NCI-H2081 (cell line): ENCODE measurements around the gene IL15.
"Not testable (repeated sequence)": the region's sequence is repeated elsewhere in the genome, so short reads cannot be mapped to it uniquely, and the experiment has no call there.

Experiments
- DNase-seq, 2 experiments: peaks; one replicate each; lab custom pipeline; 2025; lab: John Stamatoyannopoulos, UW

IL15 gene

DNA sequence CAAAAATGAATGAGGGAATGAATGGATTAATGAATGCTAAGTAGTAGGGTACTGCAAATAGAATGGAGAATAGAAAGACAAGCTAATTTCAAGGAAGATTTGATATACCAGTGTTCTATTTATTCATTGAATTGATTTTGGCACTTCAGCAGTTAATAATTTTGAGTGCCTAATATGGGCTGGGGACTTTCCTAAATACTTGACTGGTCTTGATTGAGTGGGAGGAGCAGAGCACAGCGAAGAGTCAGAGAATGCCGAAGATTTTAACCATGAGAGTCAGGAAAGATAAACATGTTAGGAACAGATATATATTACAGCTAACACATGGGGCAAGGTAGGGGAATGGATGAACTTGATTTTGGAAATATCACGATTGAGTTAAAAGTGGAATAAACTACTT is 10.6 kb downstream of the IL15 start:
- no peak for DNase-seq

DNA sequence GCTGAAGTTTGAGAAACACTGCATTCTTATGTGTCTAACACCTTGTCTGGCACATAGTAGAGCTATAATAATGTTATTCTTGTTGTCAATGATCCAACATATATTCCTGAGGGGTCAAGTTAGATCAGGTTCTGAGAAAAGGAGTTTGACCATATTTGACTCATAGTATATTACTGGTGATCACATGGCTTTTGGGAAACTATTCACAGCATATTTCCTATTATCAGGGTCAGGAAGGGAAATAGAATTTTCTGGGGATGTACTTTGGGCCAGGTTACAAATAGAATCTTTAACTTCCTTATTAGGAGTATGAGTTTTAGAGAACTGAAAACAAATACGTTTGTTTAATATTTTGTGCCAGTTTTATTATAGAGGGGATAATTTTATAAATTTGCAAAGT is 11.6 kb downstream of the IL15 start:
- DNase-seq = no peak

DNA sequence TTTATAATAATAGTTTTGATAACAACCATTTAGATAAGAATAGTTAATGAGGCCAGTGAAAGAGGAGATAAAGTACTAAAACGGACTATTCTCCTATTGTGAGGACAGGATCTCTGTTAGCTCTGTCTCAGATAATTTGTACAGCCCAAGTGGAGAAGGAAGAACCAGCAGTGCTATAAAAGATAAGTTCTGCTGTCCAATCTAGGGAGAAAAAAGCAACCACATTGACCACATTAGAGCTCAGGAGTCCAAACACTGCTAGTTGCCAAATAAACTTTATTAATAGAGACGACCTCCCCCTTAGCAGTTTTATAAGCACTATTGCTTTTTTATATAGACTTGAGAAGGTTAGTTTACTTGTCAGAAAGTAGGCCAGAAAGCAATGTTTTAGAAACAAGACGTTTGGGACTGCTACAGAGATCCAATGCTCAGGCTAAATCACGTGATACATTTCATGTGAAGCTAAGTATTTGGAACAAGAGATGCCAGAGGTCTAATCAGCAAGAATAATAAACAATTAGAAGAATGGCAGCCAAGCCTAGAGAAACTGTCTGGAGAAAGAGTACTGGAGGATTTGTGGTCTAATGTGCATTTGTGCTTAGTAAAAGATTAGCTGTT is 15.9 kb downstream of the IL15 start:
- no peak for DNase-seq

DNA sequence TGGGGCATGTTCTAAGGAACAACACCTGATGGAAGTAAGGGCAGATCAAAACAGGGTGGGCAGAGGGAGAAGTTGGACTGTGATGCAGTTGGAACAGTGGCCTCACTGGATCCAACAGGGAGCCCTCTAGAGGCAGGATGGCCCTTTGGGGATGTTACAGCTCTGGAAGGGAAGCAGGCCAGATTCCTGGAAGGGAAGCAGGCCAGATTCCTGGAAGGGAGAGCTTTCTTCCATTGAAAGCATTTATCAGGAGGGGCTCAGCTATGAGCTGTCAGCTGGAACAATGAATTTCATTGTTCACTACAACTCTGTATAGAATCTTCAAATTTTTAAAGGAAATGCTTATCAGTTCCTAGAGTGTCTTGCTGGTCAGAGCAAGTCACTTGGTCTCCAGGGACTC is 17.7 kb downstream of the IL15 start:
- DNase-seq = no peak

DNA sequence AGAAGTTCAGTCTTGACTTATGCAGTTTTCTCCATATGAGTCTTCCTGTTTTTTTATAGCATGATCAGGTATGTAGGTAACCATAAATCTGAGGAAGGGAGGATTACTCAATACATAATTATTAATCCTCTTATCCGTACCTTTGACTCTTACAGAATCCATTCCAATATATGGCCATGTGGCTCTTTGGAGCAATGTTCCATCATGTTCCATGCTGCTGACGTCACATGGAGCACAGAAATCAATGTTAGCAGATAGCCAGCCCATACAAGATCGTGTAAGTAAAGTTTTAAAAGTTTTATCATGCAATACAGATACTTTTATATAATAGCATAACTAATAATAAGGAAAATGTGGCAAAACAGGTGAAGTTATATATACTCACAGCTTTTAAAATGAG is 19.6 kb downstream of the IL15 start:
- no peak for DNase-seq

DNA sequence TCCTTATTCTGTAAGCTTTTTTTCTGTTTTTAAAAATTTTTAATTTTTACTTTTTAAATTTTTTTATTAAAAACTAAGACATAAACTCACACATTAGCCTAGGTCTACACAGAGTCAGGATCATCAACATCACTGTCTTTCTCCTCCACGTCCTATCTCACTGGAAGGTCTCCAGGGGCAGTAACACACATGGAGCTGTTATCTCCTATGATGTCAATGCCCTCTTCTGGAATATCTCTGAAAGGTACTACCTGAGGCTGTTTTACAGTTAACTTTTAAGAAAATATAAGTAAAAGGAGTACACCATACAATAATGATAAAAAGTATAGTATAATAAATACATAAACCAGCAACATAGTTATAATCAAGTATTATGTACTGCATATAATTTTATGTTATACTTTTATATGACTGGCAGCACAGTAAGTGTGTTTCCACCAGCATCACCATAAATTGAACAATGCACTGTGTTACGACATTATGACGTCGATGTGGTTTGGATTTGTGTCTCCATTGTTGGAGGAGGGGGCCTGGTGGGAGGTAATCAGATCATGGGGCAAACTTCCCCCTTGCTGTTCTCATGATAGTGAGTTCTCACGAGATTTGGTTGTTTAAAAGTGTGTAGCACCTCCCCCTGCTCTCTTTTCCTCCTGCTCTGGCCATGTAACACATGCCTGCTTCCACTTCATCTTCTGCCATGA is 21.3 kb downstream of the IL15 start:
- DNase-seq = no peak

DNA sequence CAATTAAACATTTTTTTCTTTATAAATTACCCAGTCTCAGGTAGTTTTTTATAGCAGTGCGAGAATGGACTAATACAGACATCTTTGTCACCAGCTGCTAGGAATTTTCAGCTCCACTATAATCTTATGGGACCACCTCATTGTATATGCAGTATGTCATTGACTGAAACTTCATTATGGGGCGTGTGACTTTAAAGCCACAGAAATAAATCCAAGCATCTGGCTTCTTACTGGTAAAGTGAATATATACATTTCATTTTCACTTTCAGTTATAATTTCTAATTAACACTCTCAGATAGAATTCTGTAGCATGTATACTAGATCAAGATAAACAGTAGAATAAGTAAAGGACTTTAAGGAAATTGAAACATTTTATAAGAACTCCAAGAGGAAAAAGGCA is 21.9 kb downstream of the IL15 start:
- no peak for DNase-seq

DNA sequence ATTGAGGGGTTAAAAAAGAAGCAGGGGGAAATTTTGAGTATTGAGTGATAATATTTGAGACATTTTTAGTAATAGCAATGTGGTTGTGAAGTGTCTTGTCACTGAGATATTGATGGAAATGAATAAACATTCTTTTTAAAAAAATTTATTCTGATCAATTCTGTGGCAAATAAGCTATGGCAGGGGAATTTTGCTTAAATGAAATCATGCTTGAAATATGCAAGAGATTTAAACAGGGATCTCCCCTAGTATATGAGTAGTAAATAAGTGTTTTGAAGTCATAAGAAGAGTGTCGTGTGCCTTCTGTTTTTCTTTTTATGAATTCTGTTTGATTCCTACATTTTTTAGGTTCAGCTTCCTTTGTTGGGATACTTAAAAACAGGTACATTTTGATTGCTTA is 23.2 kb downstream of the IL15 start:
- DNase-seq = no peak

DNA sequence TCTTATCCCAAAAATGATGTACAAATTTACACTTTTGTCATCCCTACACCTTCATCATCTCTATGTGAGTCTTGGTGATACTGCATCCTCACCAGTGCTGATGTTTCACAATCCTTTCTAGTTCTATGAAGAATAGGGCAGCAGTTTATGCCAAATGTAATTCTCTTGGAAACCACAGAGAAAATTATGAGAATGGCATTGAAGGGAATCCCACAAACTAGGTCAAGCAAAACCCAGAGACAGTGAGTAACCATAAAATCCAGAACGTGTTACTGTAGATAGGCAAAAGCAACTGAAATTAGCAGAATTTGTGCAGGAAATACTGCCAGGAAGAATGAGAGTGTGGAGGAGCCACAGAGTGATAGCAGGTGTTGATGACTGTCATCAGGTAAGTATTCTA is 24.5 kb downstream of the IL15 start:
- no peak for DNase-seq

DNA sequence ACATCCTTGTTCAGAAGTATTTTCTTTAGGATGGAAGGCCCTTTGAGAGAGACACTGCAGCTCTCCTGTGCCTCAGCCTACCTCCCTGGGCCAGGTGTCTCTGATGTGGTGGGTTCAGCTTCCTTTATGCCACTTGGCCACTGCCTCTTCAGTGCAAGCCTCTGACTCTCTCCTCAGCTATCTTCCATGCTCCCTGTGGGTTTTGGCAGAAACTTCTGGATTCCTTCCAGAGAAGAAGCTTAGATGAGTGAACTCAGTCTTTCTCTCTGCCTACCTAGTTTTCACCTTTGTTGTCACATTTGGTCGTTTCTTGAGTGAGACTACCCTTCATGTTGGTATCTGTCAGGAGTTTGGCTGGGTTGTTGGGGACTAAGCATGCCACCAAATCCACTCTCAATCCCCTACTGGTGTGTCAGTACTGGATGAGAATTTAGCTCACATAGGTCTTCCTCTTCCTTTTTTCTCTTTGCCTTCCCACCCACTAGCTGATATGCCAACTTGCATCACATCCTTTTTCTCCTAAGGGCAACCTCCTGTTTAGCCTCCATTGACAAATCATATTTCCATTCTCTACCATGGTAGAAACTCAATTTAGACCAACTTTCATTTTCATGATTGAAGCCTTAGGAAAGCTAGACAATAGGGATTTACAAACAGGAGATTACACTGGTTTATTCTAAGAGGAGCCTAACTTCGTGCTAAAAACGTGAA is 32.0 kb downstream of the IL15 start:
- DNase-seq = no peak

DNA sequence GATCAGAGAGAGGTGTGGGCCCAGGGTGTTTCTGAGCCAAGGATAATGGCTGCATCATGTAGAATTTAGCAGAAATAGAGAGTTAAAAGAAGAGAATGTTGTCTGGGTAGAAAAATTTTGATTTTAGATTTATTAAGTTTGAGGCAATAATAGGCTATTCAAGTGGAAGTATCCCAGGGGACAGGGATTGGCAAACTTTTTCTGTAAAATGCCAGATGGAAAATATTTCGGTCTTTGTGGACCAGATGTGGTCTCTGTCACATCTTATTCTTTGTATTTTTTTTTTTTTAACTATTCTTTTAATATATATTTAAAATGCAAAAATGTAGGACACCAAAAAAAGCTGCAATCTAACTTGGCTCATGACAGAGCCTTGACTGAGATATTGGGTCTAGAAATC is 33.1 kb downstream of the IL15 start:
- no peak for DNase-seq

DNA sequence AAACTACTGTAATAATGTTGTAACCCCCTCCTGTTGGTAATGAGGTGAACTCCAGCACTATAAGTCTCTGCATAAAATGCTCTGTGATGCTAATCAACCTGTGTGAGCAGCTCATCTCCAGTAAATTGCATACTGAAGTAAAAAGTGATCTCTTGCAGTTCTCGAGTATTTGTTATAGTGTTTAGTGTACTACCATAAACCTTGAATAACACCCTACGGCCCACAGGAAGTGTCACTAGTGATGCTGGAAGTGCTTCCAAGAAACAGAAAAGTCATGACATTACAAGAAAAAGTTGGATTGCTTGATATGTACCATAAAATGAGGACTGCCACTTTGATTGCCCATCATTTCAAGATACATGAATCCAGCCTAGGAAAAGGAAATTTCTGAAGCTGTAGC is 39.0 kb downstream of the IL15 start:
- DNase-seq = no peak

DNA sequence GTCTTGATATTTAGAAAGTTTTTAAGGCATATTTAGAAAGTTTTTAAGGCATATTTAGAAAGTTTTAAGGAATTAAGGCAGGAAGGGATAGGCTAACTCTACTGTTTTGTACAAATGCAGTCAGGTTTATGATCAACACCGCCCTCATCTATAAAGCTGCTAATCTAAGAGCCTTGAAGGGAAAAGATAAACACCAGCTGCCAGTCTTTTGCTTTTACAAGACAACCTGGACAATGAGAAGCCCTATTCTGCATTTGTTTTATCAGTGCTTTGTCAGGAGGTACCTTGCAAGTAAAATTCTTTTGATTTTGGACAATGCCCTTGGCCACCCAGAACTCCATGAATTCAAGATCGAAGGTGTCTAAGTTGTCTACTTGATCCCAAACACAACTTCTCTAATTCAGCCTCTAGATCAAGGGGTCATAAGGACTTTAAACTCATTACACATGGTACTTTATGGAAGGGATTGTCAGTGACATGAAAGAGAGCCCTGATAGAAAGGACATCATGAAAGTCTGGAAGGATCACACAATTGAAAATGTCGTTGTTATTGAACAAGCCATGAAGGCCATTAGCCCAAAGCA is 39.8 kb downstream of the IL15 start:
- no peak for DNase-seq

DNA sequence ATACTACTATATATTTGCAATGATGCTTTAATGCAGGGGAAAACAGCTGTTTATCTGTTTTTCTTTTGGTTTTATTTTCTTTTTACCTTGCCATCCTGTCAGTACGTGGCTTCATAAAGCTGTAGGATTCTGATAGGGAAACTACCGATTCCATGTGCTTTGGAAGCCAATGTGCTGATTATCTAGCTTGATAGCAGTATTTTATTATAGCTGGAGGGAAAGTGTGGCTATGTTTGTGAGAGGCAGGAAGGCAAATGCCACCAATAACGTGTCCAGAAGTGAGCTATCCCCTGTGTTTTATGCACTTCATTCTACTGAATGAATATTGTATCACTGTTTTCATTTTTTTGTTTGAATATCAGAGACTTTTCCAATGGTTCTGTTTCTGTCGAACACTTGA is 43.7 kb downstream of the IL15 start:
- no peak for DNase-seq

DNA sequence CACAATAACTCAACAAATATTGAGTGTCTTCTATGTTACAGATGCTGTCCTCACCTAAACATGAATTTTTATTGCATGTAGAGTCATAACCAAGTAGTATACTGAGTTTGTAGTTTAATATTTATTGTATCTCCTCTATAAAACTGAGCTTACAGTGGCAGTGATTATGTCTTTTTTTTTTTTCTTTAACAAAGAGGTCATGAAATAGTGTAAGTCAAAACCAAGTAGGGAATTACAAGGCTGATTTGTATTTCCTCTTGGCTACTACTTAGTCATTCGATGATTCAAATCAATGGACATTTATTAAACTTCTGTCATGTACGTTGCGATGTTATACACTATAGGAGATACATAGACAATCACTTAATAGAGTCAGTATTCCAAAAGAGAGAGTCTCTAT is 48.4 kb downstream of the IL15 start:
- DNase-seq = no peak

DNA sequence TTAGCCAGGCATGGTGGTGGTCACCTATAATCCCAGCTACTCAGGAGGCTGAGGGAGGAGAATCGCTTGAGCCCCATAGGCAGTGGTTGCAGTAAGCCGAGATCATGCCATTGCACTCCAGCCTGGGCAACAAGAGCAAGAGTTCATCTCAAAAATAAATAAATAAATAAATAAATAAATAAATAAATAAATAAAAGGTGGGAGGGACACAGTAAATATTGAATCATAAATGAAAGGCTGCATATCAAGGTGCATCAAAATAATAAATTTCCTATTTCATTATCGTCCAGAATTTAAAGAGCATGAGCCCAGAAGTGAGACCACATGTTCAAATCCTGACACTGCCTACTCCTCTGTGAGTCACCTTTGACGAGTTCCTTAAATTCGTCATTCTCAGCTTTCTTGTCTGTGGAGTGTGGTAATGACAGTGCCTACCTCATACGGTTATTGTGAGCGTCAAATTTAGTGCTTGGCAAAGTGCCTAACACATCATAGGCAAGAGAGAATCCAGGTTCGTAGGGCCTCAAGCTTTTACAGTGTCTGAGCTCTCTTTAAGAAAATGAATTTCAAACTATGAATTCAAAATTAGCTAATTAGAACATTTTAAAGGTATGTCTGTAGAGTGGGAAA is 49.9 kb downstream of the IL15 start:
- DNase-seq = peak in 1 of 2 experiments; percentile 1

DNA sequence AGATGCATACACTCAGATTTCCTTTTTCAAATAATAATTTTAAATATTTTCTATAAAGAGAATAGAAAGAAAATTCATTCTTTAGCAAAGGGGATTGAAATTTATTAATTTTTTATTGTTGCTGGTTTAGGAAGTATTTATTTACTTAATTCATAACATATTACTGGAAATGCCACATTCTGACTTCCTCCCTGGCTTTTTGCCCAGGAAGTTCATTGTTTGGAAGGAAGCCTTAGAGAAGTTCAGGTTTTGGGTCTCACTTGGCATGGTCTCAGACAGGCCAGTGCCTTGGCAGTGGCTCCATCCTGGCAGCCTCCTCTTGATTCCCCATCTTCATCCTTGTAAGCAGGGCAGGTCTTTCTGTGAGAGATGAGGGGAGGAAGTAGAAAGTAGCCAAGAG is 50.5 kb downstream of the IL15 start:
- DNase-seq = no peak

DNA sequence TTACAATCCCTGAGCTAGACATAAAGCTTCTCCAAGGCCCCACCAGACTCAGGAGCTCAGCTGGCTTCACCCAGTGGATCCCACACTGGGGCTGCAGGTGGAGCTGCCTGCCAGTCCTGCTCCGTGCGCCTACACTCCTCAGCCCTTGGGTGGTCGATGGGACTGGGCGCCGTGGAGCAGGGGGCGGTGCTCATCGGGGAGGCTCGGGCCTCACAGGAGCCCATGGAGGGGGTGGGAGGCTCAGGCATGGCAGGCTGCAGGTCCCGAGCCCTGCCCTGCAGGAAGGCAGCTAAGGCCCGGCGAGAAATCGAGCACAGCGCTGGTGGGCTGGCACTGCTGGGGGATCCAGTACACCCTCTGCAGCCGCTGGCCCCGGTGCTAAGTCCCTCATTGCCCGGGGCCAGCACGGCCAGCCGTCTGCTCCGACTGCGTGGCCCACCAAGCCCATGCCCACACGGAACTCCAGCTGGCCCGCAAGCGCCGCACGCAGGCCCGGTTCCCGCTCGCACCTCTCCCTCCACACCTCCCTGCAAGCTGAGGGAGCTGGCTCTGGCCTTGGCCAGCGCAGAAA is 53.4 kb downstream of the IL15 start:
- not testable (repeated sequence) for DNase-seq

DNA sequence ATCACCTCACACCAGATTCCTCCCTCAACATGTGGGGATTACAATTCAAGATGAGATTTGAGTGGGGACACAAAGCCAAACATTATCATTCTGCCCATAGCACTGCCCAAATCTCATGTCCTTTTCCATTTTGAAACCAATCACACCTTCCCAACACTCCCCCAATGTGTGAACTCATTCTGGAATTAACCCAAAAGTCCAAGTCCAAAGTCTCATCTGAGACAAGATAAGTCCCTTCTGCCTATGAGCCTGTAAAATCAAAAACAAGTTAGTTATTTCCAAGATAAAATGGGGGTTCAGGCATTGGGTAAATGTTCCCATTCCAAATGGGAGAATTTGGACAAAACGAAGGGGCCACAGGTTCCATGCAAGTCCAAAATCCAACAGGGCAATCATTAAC is 54.9 kb downstream of the IL15 start:
- not testable (repeated sequence) for DNase-seq

DNA sequence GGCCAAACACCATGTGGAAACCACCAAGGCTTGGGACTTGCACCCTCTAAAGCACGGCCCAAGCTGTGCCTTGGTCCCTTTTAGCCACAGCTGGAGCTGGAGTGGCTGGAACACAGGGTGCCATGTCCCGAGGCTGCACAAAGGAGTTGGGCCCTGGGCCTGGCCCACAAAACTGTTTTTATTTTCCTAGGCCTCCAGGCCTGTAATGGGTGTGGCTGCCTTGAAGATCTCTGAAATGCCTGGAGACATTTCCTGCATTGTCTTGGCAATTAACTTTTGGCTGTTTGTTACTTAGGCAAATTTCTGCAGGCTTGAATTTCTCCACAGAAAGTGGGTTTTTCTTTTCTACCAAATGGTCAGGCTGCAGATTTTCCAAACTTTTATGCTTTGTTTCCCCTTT is 55.7 kb downstream of the IL15 start:
- DNase-seq = no peak

DNA sequence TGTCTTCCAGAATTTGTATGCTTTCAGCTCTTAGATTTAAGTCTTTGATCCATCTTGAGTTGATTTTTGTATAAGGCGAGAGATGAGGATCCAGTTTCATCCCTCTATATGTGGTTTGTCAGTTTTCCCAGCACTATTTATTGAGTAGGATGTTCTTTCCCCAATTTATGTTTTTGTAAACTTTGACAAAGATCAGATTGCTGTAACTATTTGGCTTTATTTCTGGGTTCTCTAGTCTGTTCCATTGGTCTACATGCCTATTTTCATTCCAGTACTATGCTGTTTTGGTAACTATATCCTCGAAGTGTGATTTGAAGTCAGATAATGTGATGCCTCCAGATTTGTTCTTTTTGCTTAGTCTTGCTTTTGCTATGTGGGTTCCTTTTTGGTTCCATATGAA is 60.7 kb downstream of the IL15 start:
- no peak for DNase-seq

DNA sequence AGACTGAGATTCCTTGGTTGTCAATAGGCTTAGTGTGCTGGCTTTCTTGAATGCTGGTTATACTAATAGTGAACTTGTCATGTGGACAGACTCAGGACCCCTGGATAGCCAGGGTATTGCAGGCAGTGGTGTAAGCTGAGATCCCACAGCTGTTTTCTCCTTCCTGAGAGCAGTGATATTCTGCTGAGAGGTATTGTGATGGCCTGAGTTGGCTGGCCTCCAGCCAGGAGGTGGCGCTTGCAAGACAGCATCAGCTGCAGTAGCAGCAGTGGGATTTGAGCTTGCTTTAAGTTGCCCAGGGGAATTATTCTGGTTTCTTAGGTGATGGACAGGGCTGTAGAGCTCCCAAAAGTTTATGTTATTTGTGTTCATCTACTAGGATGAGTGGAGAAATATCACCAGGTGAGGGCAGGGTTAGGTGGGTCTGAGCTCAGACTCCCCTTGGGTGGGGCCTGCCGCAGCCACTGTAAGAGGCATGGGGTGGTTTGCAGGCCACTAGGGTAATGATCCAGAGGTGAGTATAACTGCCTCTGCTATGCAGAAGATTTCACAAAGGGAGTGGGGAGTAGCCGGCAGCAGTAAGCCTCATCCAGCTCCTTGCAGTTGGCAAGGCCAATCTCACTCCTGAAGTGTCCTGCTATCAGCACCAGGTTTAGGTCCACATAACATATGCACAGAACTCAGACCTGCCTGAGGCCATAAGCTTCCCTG is 66.2 kb downstream of the IL15 start:
- DNase-seq = peak in 1 of 2 experiments; percentile 17
